Esophagus muscularis mucosa (tissue), 4 donors: Measurements from ENCODE around the gene PSME1. TPM values are rescaled to one million over a fixed set of nuclear protein-coding genes. Genes with fewer than 3 reads are reported as not detected.

ENCODE experiments used
- DNase-seq: peaks from one replicate; pipeline ENCODE4 v3.0.0-alpha.2; 2017; ENCODE audit errors: extremely low spot score
- H3K27ac ChIP-seq, 4 donors: fragments of 200-600 bp; sonication (generic); replicated peaks in 1 of 4; 1 replicate in 3 of 4; 2 replicates in 1 of 4; pipeline ENCODE4 v1.5.1; 2016 to 2019; ENCODE audit warnings: mild to moderate bottlenecking in 1 of 4
- H3K27me3 ChIP-seq, 4 donors: fragments of 200-600 bp; sonication (generic); one replicate each; pipeline versions ENCODE4 v1.5.1 to v1.6.0; 2016 to 2019
- H3K36me3 ChIP-seq, 4 donors: fragments of 200-600 bp; sonication (generic); one replicate each; pipeline ENCODE4 v1.5.1; 2016 to 2019
- H3K4me1 ChIP-seq, 4 donors: fragments of 200-600 bp; sonication (generic); one replicate each; pipeline ENCODE4 v1.5.1; 2016 to 2019
- H3K4me3 ChIP-seq, 4 donors: fragments of 200-600 bp; sonication (generic); 1 replicate in 2 of 4; 2 replicates in 2 of 4; pipeline ENCODE4 v1.5.1; 2016 to 2019; ENCODE audit warnings: mild to moderate bottlenecking in 4 of 4, moderate library complexity in 1 of 4
- H3K9me3 ChIP-seq, 4 donors: fragments of 200-600 bp; sonication (generic); 1 replicate in 3 of 4; 2 replicates in 1 of 4; pipeline ENCODE4 v1.5.1; 2016 to 2019
- CTCF ChIP-seq, 3 experiments: fragments of 200-600 bp in 2 of 3; fragments of 450-650 bp in 1 of 3; sonication (generic) in 2 of 3; IDR thresholded peaks; one replicate each; pipeline ENCODE4 v1.5.1; 2017 to 2019; ENCODE audit warnings: antibody characterized with exemption in 3 of 3, mild to moderate bottlenecking in 2 of 3, moderate library complexity in 1 of 3
- EP300 ChIP-seq: sonication (generic); formaldehyde crosslinking; IDR thresholded peaks from one replicate; pipeline ENCODE4 v1.6.1; 2017; ENCODE audit warnings: antibody characterized with exemption
- POLR2A ChIP-seq: fragments of 450-650 bp; IDR thresholded peaks from one replicate; pipeline ENCODE4 v1.6.1; 2017; ENCODE audit warnings: antibody characterized with exemption, moderate library complexity, mild to moderate bottlenecking, low read depth
- POLR2AphosphoS5 ChIP-seq, 2 donors: sonication (generic); formaldehyde crosslinking; IDR thresholded peaks; one replicate each; pipeline ENCODE4 v1.6.1; 2017; ENCODE audit warnings: antibody characterized with exemption in 2 of 2
- WGBS: methylation state at CpG from one replicate; pipeline ENCODE4 v1.1.5; 2018; 5-methylcytosine and 5-hydroxymethylcytosine counted together
- intact Hi-C: fragments of 100-400 bp; cut with DNase I; formaldehyde crosslinking; loops from one replicate; pipeline ENCODE4 v1.15.1; 2023
- total RNA-seq, 4 donors: library from RNA; depleted of rRNA; stranded (reverse); fragments of >200 nt; gene quantifications; one replicate each; pipeline versions ENCODE4 v1.1.0 to v1.2.1, GENCODE V29; 2016

Gene PSME1
- total RNA-seq, 4 donors from 2014 or later, result 129 to 158 (median 143) TPM

DNA sequence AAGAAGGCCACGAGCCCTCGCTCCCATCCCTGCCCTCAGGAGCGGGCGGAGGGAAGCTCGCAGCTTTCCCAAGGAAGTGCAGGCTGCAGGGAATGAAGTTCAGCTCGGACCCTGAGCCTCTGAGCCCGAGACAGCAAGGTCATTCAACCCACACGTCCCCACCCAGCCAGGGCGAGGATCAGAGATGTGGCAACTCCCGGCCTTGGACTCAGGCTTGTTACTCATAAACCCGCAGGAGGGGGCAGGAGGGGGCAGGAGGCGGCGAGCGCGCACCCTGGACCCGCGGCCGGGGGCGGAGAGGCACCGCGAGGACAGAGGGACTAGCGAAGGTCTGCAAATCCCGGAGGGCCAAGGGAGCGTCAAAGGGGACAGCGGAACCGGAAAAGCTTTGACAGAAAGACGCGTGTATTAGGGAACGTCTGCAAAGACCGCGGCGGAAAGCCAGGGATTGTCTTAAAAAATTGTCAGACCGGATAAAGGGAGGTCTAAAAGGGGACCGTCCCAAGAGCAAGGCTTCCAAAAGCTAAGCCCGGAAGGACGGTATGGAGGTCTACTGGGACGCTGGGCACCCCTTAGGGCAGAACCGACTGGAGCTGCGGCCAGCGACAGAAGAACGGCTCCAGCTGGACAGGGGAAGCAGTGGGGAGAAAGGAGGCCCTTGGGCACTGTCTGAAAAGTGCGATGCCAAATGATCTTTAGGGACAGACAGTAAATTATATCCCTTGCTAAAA is 22.0 kb upstream of the PSME1 start:
- DNase-seq, result peak; percentile 98
- TF ChIP-seq POLR2AphosphoS5 (IDR thresholded peaks at IDR 0.05), result peak in 1 of 2 donors; percentile 79
- TF ChIP-seq EP300, result no peak
- Histone ChIP-seq H3K27me3 (no peaks in the 10 kb centered on the region), H3K4me1 (peaks cover 22 to 25% (median 25%) of the 10 kb centered on the region in 4 donors), H3K9me3 (no peaks in the 10 kb centered on the region), H3K4me3 (peak overlapping the region; percentile 63 to 96 (median 67)), H3K36me3 (peaks cover 12 to 24% (median 21%) of the 10 kb centered on the region in 4 donors), H3K27ac (peak overlapping the region; percentile 93 to 98 (median 97))
- WGBS, result under 1% methylated on average over 24 of the region's 42 CpGs
- intact Hi-C loops, result loop anchor here (1.0 kb wide), 1 partner anchor 22 kb away; the partner anchor contains the start of gene PSME1

DNA sequence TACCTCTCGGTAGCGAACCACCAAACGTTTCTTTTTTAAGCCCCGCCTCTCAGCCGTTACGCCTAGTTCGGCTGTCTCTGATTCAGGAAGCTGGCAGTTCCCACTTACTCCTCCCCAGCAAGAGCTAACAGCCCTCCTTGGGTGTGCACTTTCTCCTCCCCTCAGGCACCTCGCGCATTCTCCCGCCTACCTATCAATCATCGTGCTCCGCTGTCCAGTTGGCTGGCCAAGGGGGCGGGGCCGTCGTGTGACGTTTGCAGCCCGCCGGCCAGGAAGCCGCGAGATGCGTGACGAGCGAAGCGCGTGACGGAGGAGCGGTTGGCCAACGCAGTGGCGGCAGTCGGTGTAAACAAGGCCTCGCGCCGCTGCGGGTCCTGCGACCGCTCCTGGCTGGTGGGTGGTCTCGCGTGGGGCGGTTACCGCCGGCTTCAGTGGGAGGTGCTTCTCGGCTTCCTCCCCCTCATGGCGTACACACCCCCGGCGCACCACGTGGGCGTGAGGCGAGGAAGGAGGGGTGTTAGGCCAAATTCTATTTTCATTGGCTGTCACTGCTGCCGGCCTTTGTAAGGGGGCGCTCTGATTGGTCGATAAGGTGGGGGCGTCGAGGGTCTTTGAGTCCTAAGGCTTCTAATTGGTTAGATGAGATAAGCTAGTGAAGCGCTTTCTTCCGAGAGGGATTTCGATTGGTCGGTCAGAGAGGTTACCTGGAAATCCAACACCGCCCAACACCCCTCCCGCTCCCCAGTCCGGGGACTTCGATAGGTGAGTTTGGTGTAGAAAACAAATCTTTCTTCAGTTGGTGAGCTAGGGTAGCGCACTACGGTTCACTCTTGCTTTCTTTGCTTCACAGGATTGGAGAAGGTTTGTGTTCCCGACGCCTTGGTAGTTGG is 21.2 kb upstream of the PSME1 start, which contains the start of the genes DCAF11 and NRL:
DCAF11 (plus strand) TSS at position 246 of the 890 bp plus-strand sequence. CDS start 818 bp downstream, outside the sequence.
NRL (minus strand) TSS at position 418 of the 890 bp plus-strand sequence. CDS start 32,101 bp downstream, outside the sequence.
- Histone ChIP-seq H3K27ac (peak within 1 kb of the TSS; percentile 93 to 98 (median 97)), H3K4me1 (peaks cover 20 to 23% (median 22%) of the 10 kb centered on the region in 4 donors), H3K36me3 (peaks cover 19 to 32% (median 29%) of the 10 kb centered on the region in 4 donors), H3K27me3 (no peaks in the 10 kb centered on the region), H3K4me3 (peak within 1 kb of the TSS; percentile 63 to 96 (median 67)), H3K9me3 (no peaks in the 10 kb centered on the region)
- intact Hi-C loops, result loop anchor here (1.0 kb wide), 1 partner anchor 22 kb away; the partner anchor contains the start of gene PSME1
- peak; percentile 100 for DNase-seq
- peak; percentile 78 to 91 for TF ChIP-seq POLR2AphosphoS5 (IDR thresholded peaks at IDR 0.05)
- TF ChIP-seq EP300, result peak; percentile 75
- peak in 1 of 3 experiments; percentile 9 for TF ChIP-seq CTCF (IDR thresholded peaks at IDR 0.05)
- peak; percentile 29 for TF ChIP-seq POLR2A
- WGBS, result under 1% methylated on average over 45 of the region's 65 CpGs

- H3K27ac ChIP-seq, result peak overlapping the region; percentile 93 to 98 (median 97)
- no peak for TF ChIP-seq POLR2AphosphoS5 (IDR thresholded peaks at IDR 0.05)
- TF ChIP-seq CTCF (IDR thresholded peaks at IDR 0.05), result no peak
- TF ChIP-seq EP300, result no peak
- no peak for TF ChIP-seq POLR2A
- intact Hi-C loops, result no loop called here
- peaks cover 20 to 23% (median 22%) of the 10 kb centered on the region in 4 donors for H3K4me1 ChIP-seq
- peak overlapping the region; percentile 63 to 96 (median 67) for H3K4me3 ChIP-seq
- no peaks in the 10 kb centered on the region for H3K9me3 ChIP-seq
- H3K36me3 ChIP-seq, result peaks cover 21 to 40% (median 37%) of the 10 kb centered on the region in 4 donors
- 6% methylated on average over 14 of the region's 14 CpGs for WGBS
- DNase-seq, result no peak
- no peaks in the 10 kb centered on the region for H3K27me3 ChIP-seq
These were observed 20.4 kb upstream of the PSME1 start for GRCh38 chr14:24115422-24116127.

DNA sequence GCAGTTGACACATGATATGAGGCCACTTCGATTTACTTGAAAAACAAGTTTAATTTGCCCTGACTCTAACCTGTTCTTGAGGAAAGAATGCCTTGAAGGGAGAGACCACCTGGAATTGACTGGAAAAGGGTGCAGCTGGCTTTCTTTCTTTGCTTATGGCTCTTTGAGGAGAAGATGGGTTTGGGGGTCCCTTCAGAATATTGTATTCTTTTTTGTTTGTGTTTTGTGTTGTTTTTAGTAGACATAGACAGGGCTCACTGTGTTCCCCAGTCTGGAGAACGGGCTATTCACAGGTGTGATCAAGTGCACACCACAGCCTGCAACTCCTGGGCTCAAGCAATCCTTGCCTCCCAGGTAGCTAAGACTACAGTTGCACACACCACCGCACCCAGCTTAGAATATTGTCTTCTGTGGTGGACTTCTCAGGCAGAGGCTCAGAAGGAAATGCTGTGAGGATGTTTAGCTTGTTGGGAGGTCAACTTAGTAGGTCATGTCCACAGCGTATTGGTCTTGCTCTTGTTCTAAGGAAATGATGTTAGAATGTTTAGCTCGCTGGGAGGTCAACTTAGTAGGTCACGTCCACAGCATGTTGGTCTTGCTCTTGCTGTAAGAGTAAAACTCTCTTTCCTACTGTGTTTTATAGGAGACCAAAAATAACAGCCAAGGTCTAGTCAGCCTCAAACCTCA is 19.7 kb upstream of the PSME1 start:
- Histone ChIP-seq H3K27ac (no peak overlapping the region), H3K4me3 (peak overlapping the region; percentile 63 to 96 (median 67)), H3K9me3 (no peaks in the 10 kb centered on the region), H3K27me3 (no peaks in the 10 kb centered on the region), H3K36me3 (peaks cover 21 to 47% (median 44%) of the 10 kb centered on the region in 4 donors), H3K4me1 (peaks cover 20 to 23% (median 21%) of the 10 kb centered on the region in 4 donors)
- DNase-seq, result no peak
- WGBS, result 91% methylated on average over 6 of the region's 6 CpGs
- TF ChIP-seq POLR2A, result no peak
- TF ChIP-seq CTCF (IDR thresholded peaks at IDR 0.05), result no peak
- TF ChIP-seq EP300, result no peak
- TF ChIP-seq POLR2AphosphoS5 (IDR thresholded peaks at IDR 0.05), result no peak
- intact Hi-C loops, result no loop called here
